Suprapubic skin (tissue), 4 donors: ENCODE measurements around the gene PPM1F.
"Not testable (repeated sequence)": the region's sequence is repeated elsewhere in the genome, so short reads cannot be mapped to it uniquely, and the experiment has no call there.

ENCODE experiments used
- CTCF ChIP-seq, 2 donors: fragments of 200-600 bp in 1 of 2; fragments of 450-650 bp in 1 of 2; sonication (generic) in 1 of 2; IDR thresholded peaks; one replicate each; pipeline ENCODE4 v1.5.1; 2016 to 2019; ENCODE audit warnings: antibody characterized with exemption in 2 of 2, mild to moderate bottlenecking in 1 of 2, moderate library complexity in 1 of 2
- EP300 ChIP-seq: sonication (generic); formaldehyde crosslinking; IDR thresholded peaks from one replicate; pipeline ENCODE4 v1.6.1; 2017; ENCODE audit warnings: antibody characterized with exemption
- POLR2AphosphoS5 ChIP-seq, 3 donors: sonication (generic); formaldehyde crosslinking; IDR thresholded peaks; one replicate each; pipeline ENCODE4 v1.6.1; 2017; ENCODE audit warnings: antibody characterized with exemption in 3 of 3

- not testable (repeated sequence) for TF ChIP-seq CTCF (IDR thresholded peaks at IDR 0.05); POLR2AphosphoS5 (IDR thresholded peaks at IDR 0.05); EP300
These were observed 42.3 kb downstream of the PPM1F start for GRCh38 chr22:21910367-21910766.
